Ishikawa (cell line): Measurements from ENCODE around the gene UQCRC2.

Experiments used
- CEBPB ChIP-seq: IDR thresholded peaks from 2 replicates; pipeline ENCODE4 v1.6.1; 2012
- CREB1 ChIP-seq: IDR thresholded peaks from 2 replicates; pipeline ENCODE4 v1.6.1; 2012; ENCODE audit warnings: low read depth
- EGR1 ChIP-seq: IDR thresholded peaks from 2 replicates; pipeline ENCODE4 v1.6.1; 2012
- EP300 ChIP-seq: IDR thresholded peaks from 2 replicates; pipeline ENCODE4 v1.6.1; 2012; ENCODE audit warnings: borderline replicate concordance
- FOXM1 ChIP-seq: IDR thresholded peaks from 2 replicates; pipeline ENCODE4 v1.6.1; 2012; ENCODE audit warnings: low read depth, borderline replicate concordance
- MAX ChIP-seq: IDR thresholded peaks from 2 replicates; pipeline ENCODE4 v1.6.1; 2012
- NFIC ChIP-seq: IDR thresholded peaks from 2 replicates; pipeline ENCODE4 v1.6.1; 2012
- RAD21 ChIP-seq: IDR thresholded peaks from 2 replicates; pipeline ENCODE4 v1.6.1; 2012; ENCODE audit warnings: low read depth
- REST ChIP-seq: IDR thresholded peaks from 2 replicates; pipeline ENCODE4 v1.6.1; 2012; ENCODE audit warnings: low read depth, mild to moderate bottlenecking
- TAF1 ChIP-seq: IDR thresholded peaks from 2 replicates; pipeline ENCODE4 v1.6.1; 2012; ENCODE audit warnings: low read depth, mild to moderate bottlenecking
- TCF12 ChIP-seq: IDR thresholded peaks from 2 replicates; pipeline ENCODE4 v1.6.1; 2012; ENCODE audit warnings: low read depth
- TEAD4 ChIP-seq: IDR thresholded peaks from 2 replicates; pipeline ENCODE4 v1.6.1; 2012
- USF1 ChIP-seq: IDR thresholded peaks from 2 replicates; pipeline ENCODE4 v1.6.1; 2012
- YY1 ChIP-seq: IDR thresholded peaks from 2 replicates; pipeline ENCODE4 v1.6.1; 2012; ENCODE audit warnings: low read depth

Gene UQCRC2

GRCh38 chr16:22030087-22030812 lies 77.1 kb downstream of the UQCRC2 start:
- TF ChIP-seq MAX: no peak
- no peak for TF ChIP-seq REST
- TF ChIP-seq YY1: no peak
- TF ChIP-seq TCF12: no peak
- no peak for TF ChIP-seq NFIC
- no peak for TF ChIP-seq USF1
- TF ChIP-seq FOXM1: no peak
- TF ChIP-seq EGR1: no peak
- no peak for TF ChIP-seq TAF1
- no peak for TF ChIP-seq CREB1
- no peak for TF ChIP-seq EP300
- no peak for TF ChIP-seq RAD21
- TF ChIP-seq TEAD4: no peak
- TF ChIP-seq CEBPB: no peak

GRCh38 chr16:22031483-22032083 lies 78.4 kb downstream of the UQCRC2 start:
- no peak for TF ChIP-seq MAX
- no peak for TF ChIP-seq TCF12
- TF ChIP-seq FOXM1: no peak
- no peak for TF ChIP-seq EP300
- no peak for TF ChIP-seq NFIC
- TF ChIP-seq TEAD4: no peak
